ENCODE measurements around the gene SLCO2B1. TPM values are rescaled to one million over a fixed set of nuclear protein-coding genes. Genes with fewer than 3 reads are reported as not detected.

SLCO2B1 gene
- total and polyA plus RNA-seq, 2 of the 8 experiments (the other 6 are each of a cell fraction or from before 2014, with no cell fraction given) = 0.03 TPM; not detected in 1

- no peak for TF ChIP-seq CHD7 (IDR thresholded peaks at IDR 0.05; ENCODE audit: insufficient replicate concordance, low read length)
- no peak for TF ChIP-seq GTF2F1 (IDR thresholded peaks at IDR 0.05; ENCODE audit: borderline replicate concordance, low read depth, low read length)
These were observed 9.4 kb downstream of the SLCO2B1 start (continued) for GRCh38 chr11:75160220-75160757.

All from H1 (cell line).